ENCODE measurements around the gene XPNPEP1. TPM values are rescaled to one million over a fixed set of nuclear protein-coding genes. Genes with fewer than 3 reads are reported as not detected.
"Not testable (repeated sequence)": the region's sequence is repeated elsewhere in the genome, so short reads cannot be mapped to it uniquely, and the experiment has no call there.

XPNPEP1 gene
- total RNA-seq, 1 donor: 99.7 TPM

GRCh38 chr10:109918707-109919106, 4.6 kb downstream of the XPNPEP1 start:
- H3K4me3 ChIP-seq (ENCODE audit: low read length); H3K27me3 ChIP-seq (ENCODE audit: insufficient read depth, low read length); H3K9me3 ChIP-seq (ENCODE audit: low read depth, low read length): not testable (repeated sequence)
- peaks cover 63% of the 10 kb centered on the region for H3K4me1 ChIP-seq (ENCODE audit: insufficient read depth, low read length)

- no peaks in the 10 kb centered on the region for H3K27me3 ChIP-seq (ENCODE audit: insufficient read depth, low read length)
- peaks cover 56% of the 10 kb centered on the region for H3K4me1 ChIP-seq (ENCODE audit: insufficient read depth, low read length)
- no peaks in the 10 kb centered on the region for H3K9me3 ChIP-seq (ENCODE audit: low read depth, low read length)
- no peak overlapping the region for H3K4me3 ChIP-seq (ENCODE audit: low read length)
Measured at GRCh38 chr10:109915566-109915965, 7.7 kb downstream of the XPNPEP1 start.

- peaks cover 58% of the 10 kb centered on the region for H3K4me1 ChIP-seq (ENCODE audit: insufficient read depth, low read length)
- H3K9me3 ChIP-seq (ENCODE audit: low read depth, low read length): no peaks in the 10 kb centered on the region
- H3K27me3 ChIP-seq (ENCODE audit: insufficient read depth, low read length): no peaks in the 10 kb centered on the region
- H3K4me3 ChIP-seq (ENCODE audit: low read length): no peak overlapping the region
Measured at GRCh38 chr10:109914966-109915365, 8.3 kb downstream of the XPNPEP1 start.

- no peaks in the 10 kb centered on the region for H3K9me3 ChIP-seq (ENCODE audit: low read depth, low read length)
- no peak overlapping the region for H3K4me3 ChIP-seq (ENCODE audit: low read length)
- H3K27me3 ChIP-seq (ENCODE audit: insufficient read depth, low read length): no peaks in the 10 kb centered on the region
- peaks cover 61% of the 10 kb centered on the region for H3K4me1 ChIP-seq (ENCODE audit: insufficient read depth, low read length)
Measured at GRCh38 chr10:109913306-109913892, 9.9 kb downstream of the XPNPEP1 start.

- Histone ChIP-seq H3K4me1 (ENCODE audit: insufficient read depth, low read length) (peaks cover 56% of the 10 kb centered on the region), H3K27me3 (ENCODE audit: insufficient read depth, low read length) (no peaks in the 10 kb centered on the region), H3K4me3 (ENCODE audit: low read length) (no peak overlapping the region)
Measured at GRCh38 chr10:109912335-109913281, 10.7 kb downstream of the XPNPEP1 start.

GRCh38 chr10:109911903-109912302, 11.4 kb downstream of the XPNPEP1 start:
- Histone ChIP-seq H3K4me1 (ENCODE audit: insufficient read depth, low read length) (peaks cover 52% of the 10 kb centered on the region), H3K4me3 (ENCODE audit: low read length) (no peak overlapping the region), H3K27me3 (ENCODE audit: insufficient read depth, low read length) (no peaks in the 10 kb centered on the region), H3K9me3 (ENCODE audit: low read depth, low read length) (no peaks in the 10 kb centered on the region)

More at GRCh38 chr10:109912335-109913281, 10.7 kb downstream of the XPNPEP1 start:
- no peaks in the 10 kb centered on the region for H3K9me3 ChIP-seq (ENCODE audit: low read depth, low read length)

- no peaks in the 10 kb centered on the region for H3K27me3 ChIP-seq (ENCODE audit: insufficient read depth, low read length)
- peaks cover 41% of the 10 kb centered on the region for H3K4me1 ChIP-seq (ENCODE audit: insufficient read depth, low read length)
- no peaks in the 10 kb centered on the region for H3K9me3 ChIP-seq (ENCODE audit: low read depth, low read length)
- no peak overlapping the region for H3K4me3 ChIP-seq (ENCODE audit: low read length)
Measured at GRCh38 chr10:109906316-109906715, 17.0 kb downstream of the XPNPEP1 start.

- no peak overlapping the region for H3K4me3 ChIP-seq (ENCODE audit: low read length)
- H3K4me1 ChIP-seq (ENCODE audit: insufficient read depth, low read length): peaks cover 35% of the 10 kb centered on the region
- no peaks in the 10 kb centered on the region for H3K9me3 ChIP-seq (ENCODE audit: low read depth, low read length)
- no peaks in the 10 kb centered on the region for H3K27me3 ChIP-seq (ENCODE audit: insufficient read depth, low read length)
Measured at GRCh38 chr10:109904397-109904796, 18.9 kb downstream of the XPNPEP1 start.

- H3K4me1 ChIP-seq (ENCODE audit: insufficient read depth, low read length): peaks cover 40% of the 10 kb centered on the region
- no peak overlapping the region for H3K4me3 ChIP-seq (ENCODE audit: low read length)
- H3K9me3 ChIP-seq (ENCODE audit: low read depth, low read length): no peaks in the 10 kb centered on the region
- no peaks in the 10 kb centered on the region for H3K27me3 ChIP-seq (ENCODE audit: insufficient read depth, low read length)
Measured at GRCh38 chr10:109902992-109903947, 20.0 kb downstream of the XPNPEP1 start.

DNA sequence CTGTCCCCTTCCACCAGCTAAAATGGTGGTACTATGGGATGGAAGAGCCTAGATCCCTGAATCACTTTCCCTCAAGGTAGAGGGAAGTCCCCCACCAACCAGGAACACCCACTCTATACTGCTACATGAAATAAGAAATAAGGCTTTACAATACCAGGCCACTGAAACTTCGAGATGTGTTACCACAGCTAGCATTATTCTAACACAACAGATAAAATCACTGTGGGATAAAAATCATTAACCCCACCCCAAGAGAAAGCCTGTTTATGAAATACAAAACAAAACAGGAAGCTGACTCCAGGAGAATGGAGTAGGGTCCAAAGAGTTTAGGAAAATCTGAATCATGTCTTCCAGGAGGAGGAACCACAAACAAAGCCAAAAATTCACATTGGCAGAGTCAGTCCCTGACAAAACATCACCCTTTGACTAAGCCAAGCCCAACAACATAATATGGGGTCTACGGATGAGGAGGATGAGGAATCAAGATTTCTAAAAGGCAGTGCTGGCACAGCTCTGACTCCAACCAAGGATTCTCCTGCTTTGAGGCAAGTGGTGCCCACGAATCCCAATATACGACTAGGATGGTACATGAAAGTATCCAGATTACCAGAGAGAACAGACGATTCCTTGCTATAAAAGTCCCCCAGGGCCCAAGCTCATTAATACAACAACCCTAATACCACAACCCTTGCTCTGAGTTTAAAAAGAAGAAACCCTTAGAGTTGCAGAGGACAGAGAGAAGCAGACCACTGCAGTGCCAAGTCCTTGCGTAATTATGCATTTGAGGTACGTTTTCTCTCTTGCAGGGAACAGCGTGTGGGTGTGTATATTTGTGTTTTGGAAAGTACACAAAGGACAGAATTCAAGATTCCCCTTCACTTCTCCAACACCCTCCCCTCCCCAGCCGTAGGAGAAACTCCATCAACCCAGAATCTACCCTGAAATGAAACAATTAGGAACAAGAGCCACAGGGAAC, 23.7 kb downstream of the XPNPEP1 start:
- no peaks in the 10 kb centered on the region for H3K9me3 ChIP-seq (ENCODE audit: low read depth, low read length)

GRCh38 chr10:109898666-109899355, 24.5 kb downstream of the XPNPEP1 start:
- Histone ChIP-seq H3K27me3 (ENCODE audit: insufficient read depth, low read length) (no peaks in the 10 kb centered on the region), H3K9me3 (ENCODE audit: low read depth, low read length) (no peaks in the 10 kb centered on the region), H3K4me3 (ENCODE audit: low read length) (no peak overlapping the region), H3K4me1 (ENCODE audit: insufficient read depth, low read length) (peaks cover 29% of the 10 kb centered on the region)

More for the DNA sequence above, 23.7 kb downstream of the XPNPEP1 start:
- H3K27me3 ChIP-seq (ENCODE audit: insufficient read depth, low read length): no peaks in the 10 kb centered on the region
- no peak overlapping the region for H3K4me3 ChIP-seq (ENCODE audit: low read length)
- H3K4me1 ChIP-seq (ENCODE audit: insufficient read depth, low read length): peaks cover 36% of the 10 kb centered on the region

GRCh38 chr10:109898007-109898406, 25.3 kb downstream of the XPNPEP1 start:
- Histone ChIP-seq H3K4me3 (ENCODE audit: low read length) (no peak overlapping the region), H3K9me3 (ENCODE audit: low read depth, low read length) (no peaks in the 10 kb centered on the region), H3K27me3 (ENCODE audit: insufficient read depth, low read length) (no peaks in the 10 kb centered on the region), H3K4me1 (ENCODE audit: insufficient read depth, low read length) (peaks cover 21% of the 10 kb centered on the region)

DNA sequence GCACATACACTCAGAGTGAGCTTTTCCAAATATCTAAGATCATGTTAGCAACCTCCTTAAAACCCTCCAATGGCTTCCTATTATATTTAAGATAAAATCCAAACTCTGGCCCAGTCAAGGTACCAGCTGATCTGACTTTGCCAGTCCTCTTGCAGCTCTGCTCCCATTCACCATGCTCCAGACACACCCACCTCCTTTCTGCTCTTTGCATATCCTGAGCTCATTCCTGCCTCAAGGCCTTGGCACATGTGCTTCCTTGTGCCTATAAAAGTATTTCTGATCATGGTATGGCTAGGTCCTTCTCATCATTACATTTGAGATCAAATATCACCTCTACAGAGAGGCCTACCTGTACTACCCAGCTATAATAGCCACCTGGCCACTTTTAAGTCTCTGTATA, 27.5 kb downstream of the XPNPEP1 start:
- Histone ChIP-seq H3K27me3 (ENCODE audit: insufficient read depth, low read length) (no peaks in the 10 kb centered on the region), H3K9me3 (ENCODE audit: low read depth, low read length) (no peaks in the 10 kb centered on the region), H3K4me1 (ENCODE audit: insufficient read depth, low read length) (peaks cover 16% of the 10 kb centered on the region), H3K4me3 (ENCODE audit: low read length) (no peak overlapping the region)
